PC-9 (cell line): Measurements from ENCODE around the gene ERCC4. TPM values are rescaled to one million over a fixed set of nuclear protein-coding genes. Genes with fewer than 3 reads are reported as not detected.

Experiments
- BruUV-seq: library from RNA; stranded (reverse); fragments of 400-500 nt; replicated peaks from 2 replicates; lab custom pipeline; 2021; lab: Mats Ljungman, UMichigan
- CTCF ChIA-PET: fragments of 300-600 bp; sonication (Branson Sonifier 250); formaldehyde crosslinking; loops from one replicate; lab custom pipeline; 2022; ENCODE audit warnings: antibody characterized with exemption; lab: Charles Lee
- POLR2A ChIA-PET: fragments of 300-600 bp; sonication (Branson Sonifier 250); formaldehyde crosslinking; loops from one replicate; lab custom pipeline; 2022; ENCODE audit warnings: antibody characterized with exemption; ENCODE audit not compliant: unreplicated experiment; lab: Charles Lee
- DNase-seq, 2 experiments: peaks; one replicate each; pipeline versions ENCODE4 v3.0.0 to v3.0.0-alpha.2; 2015 to 2022; ENCODE audit warnings: mixed read lengths in 1 of 2
- H2AFZ ChIP-seq: fragments of 200-600 bp; sonication (generic); 2 replicates; pipeline ENCODE4 v1.8.1; 2017; ENCODE audit warnings: antibody characterized with exemption
- H3F3A ChIP-seq: fragments of 200-600 bp; sonication (generic); 2 replicates; pipeline ENCODE4 v1.8.1; 2017; ENCODE audit warnings: antibody characterized with exemption, mild to moderate bottlenecking, low read depth; ENCODE audit not compliant: insufficient read depth
- H3K27ac ChIP-seq: fragments of 200-600 bp; sonication (generic); 2 replicates; pipeline ENCODE4 v1.6.1; 2016; ENCODE audit warnings: mixed run types
- H3K27me3 ChIP-seq: fragments of 200-600 bp; sonication (generic); 2 replicates; pipeline ENCODE4 v1.6.1; 2016; ENCODE audit warnings: low read depth, mixed run types; ENCODE audit not compliant: insufficient read depth
- H3K36me3 ChIP-seq: fragments of 200-600 bp; sonication (generic); 2 replicates; pipeline ENCODE4 v1.6.1; 2016; ENCODE audit warnings: low read depth, mixed run types
- H3K4me1 ChIP-seq: fragments of 200-600 bp; sonication (generic); replicated peaks from 2 replicates; pipeline ENCODE4 v1.6.1; 2016; ENCODE audit warnings: mixed run types; ENCODE audit not compliant: insufficient read depth
- H3K4me2 ChIP-seq: fragments of 200-600 bp; sonication (generic); 2 replicates; pipeline ENCODE4 v1.6.1; 2017; ENCODE audit warnings: mixed run types
- H3K4me3 ChIP-seq: fragments of 200-600 bp; sonication (generic); 2 replicates; pipeline ENCODE4 v1.6.1; 2016; ENCODE audit warnings: mixed run types
- H3K79me2 ChIP-seq: fragments of 200-600 bp; sonication (generic); 2 replicates; pipeline ENCODE4 v1.6.1; 2017; ENCODE audit warnings: low read depth, mixed run types
- H3K9me2 ChIP-seq: fragments of 200-600 bp; sonication (generic); 2 replicates; pipeline ENCODE4 v1.8.1; 2017; ENCODE audit warnings: mild to moderate bottlenecking; ENCODE audit not compliant: insufficient read depth
- H3K9me3 ChIP-seq: fragments of 200-600 bp; sonication (generic); 2 replicates; pipeline ENCODE4 v1.8.1; 2016; ENCODE audit warnings: low read depth; ENCODE audit not compliant: insufficient read depth
- H4K20me1 ChIP-seq: fragments of 200-600 bp; sonication (generic); 2 replicates; pipeline ENCODE4 v1.8.1; 2017; ENCODE audit not compliant: insufficient read depth
- EZH2 ChIP-seq: fragments of 200-600 bp; sonication (generic); IDR thresholded peaks from 2 replicates; pipeline ENCODE4 v1.8.0; 2017; ENCODE audit warnings: antibody characterized with exemption, low read depth
- intact Hi-C: fragments of 100-400 bp; cut with micrococcal nuclease; formaldehyde crosslinking; loops from one replicate; pipeline ENCODE4 v1.10.0; 2022; ENCODE audit not compliant: unreplicated experiment
- total RNA-seq: library from RNA; stranded (reverse); gene quantifications from 2 replicates; pipeline ENCODE4 v1.2.3, GENCODE V29; 2021
- TF ChIP-seq, protein P1 (sequence below): fragments of 200-600 bp; sonication (generic); conservative IDR thresholded peaks from 2 replicates; pipeline ENCODE4 v1.6.1; 2017; ENCODE audit warnings: mixed run types, antibody characterized with exemption, mild to moderate bottlenecking, moderate library complexity

The ERCC4 gene
- total RNA-seq, 1 experiment from 2014 or later: 17.4 TPM

GRCh38 chr16:13996778-13997288, 76.9 kb downstream of the ERCC4 start:
- Histone ChIP-seq H3K9me3 (no peaks in the 10 kb centered on the region), H3K27me3 (no peaks in the 10 kb centered on the region), H3K4me2 (no peak overlapping the region), H3K4me3 (no peak overlapping the region), H3F3A (no peaks in the 10 kb centered on the region), H3K27ac (no peak overlapping the region), H3K79me2 (no peaks in the 10 kb centered on the region), H3K4me1 (peaks cover 8% of the 10 kb centered on the region; the same call in 1 of the 2 replicates), H2AFZ (no peak overlapping the region), H3K9me2 (no peaks in the 10 kb centered on the region), H4K20me1 (no peaks in the 10 kb centered on the region), H3K36me3 (no peaks in the 10 kb centered on the region)
- ChIA-PET CTCF (interaction anchor here (0.7 kb wide), 1 partner anchor 368 kb away, joined by 9 read pairs; no protein-coding TSS in a partner anchor), POLR2A (no interaction called here)
- intact Hi-C loops: no loop called here
- no peak for DNase-seq
- TF ChIP-seq EZH2: no peak
- TF ChIP-seq, protein P1, sequence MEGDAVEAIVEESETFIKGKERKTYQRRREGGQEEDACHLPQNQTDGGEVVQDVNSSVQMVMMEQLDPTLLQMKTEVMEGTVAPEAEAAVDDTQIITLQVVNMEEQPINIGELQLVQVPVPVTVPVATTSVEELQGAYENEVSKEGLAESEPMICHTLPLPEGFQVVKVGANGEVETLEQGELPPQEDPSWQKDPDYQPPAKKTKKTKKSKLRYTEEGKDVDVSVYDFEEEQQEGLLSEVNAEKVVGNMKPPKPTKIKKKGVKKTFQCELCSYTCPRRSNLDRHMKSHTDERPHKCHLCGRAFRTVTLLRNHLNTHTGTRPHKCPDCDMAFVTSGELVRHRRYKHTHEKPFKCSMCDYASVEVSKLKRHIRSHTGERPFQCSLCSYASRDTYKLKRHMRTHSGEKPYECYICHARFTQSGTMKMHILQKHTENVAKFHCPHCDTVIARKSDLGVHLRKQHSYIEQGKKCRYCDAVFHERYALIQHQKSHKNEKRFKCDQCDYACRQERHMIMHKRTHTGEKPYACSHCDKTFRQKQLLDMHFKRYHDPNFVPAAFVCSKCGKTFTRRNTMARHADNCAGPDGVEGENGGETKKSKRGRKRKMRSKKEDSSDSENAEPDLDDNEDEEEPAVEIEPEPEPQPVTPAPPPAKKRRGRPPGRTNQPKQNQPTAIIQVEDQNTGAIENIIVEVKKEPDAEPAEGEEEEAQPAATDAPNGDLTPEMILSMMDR: no peak
- BruUV-seq: no TSS peak

- H3K9me3 ChIP-seq: no peaks in the 10 kb centered on the region
- intact Hi-C loops: no loop called here
- ChIA-PET CTCF (interaction anchor here (0.7 kb wide), 1 partner anchor 367 kb away, joined by 9 read pairs; no protein-coding TSS in a partner anchor), POLR2A (no interaction called here)
- no peaks in the 10 kb centered on the region for H3K79me2 ChIP-seq
- H3K4me2 ChIP-seq: no peak overlapping the region
- H3K9me2 ChIP-seq: no peaks in the 10 kb centered on the region
- no TSS peak for BruUV-seq
- H3K4me1 ChIP-seq: peaks cover 8% of the 10 kb centered on the region; the same call in 1 of the 2 replicates
- no peak overlapping the region for H3K4me3 ChIP-seq
- no peak overlapping the region for H2AFZ ChIP-seq
- no peak for DNase-seq
- H3F3A ChIP-seq: no peaks in the 10 kb centered on the region
- H3K36me3 ChIP-seq: no peaks in the 10 kb centered on the region
- H3K27me3 ChIP-seq: no peaks in the 10 kb centered on the region
- TF ChIP-seq, protein P1: no peak
- TF ChIP-seq EZH2: no peak
- H4K20me1 ChIP-seq: no peaks in the 10 kb centered on the region
- H3K27ac ChIP-seq: no peak overlapping the region
Observed at GRCh38 chr16:13997526-13997925, 77.6 kb downstream of the ERCC4 start.

DNA sequence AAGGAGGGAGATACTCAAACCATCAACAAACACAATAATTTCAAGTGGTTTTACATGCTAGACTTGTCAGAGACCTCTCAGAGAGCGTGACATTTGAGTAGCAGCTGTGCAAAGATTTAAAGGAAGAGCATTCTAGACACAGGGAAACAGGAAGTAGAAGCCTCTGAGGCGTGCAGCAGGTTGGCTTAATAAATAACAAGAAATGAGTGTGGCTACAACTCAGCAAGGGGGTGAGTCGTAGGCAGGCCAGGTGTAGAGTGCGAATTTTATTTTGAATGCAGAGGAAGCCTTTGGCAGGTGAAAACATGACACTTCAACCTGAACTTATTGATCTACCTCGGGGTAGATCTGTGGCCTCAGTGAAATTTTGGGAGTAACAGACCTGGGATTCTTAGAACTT, 78.0 kb downstream of the ERCC4 start:
- no peaks in the 10 kb centered on the region for H3K27me3 ChIP-seq
- POLR2A ChIA-PET: no interaction called here
- H3K36me3 ChIP-seq: no peaks in the 10 kb centered on the region
- TF ChIP-seq EZH2: no peak
- TF ChIP-seq, protein P1: no peak
- intact Hi-C loops: no loop called here
- CTCF ChIA-PET: no interaction called here
- H3K79me2 ChIP-seq: no peaks in the 10 kb centered on the region
- H3K4me2 ChIP-seq: no peak overlapping the region
- no peaks in the 10 kb centered on the region for H3F3A ChIP-seq
- H3K9me2 ChIP-seq: no peaks in the 10 kb centered on the region
- H2AFZ ChIP-seq: no peak overlapping the region
- H3K27ac ChIP-seq: no peak overlapping the region
- peak in 1 of 2 experiments; percentile 40 for DNase-seq
- H4K20me1 ChIP-seq: no peaks in the 10 kb centered on the region
- H3K9me3 ChIP-seq: no peaks in the 10 kb centered on the region
- peaks cover 12% of the 10 kb centered on the region for H3K4me1 ChIP-seq
- BruUV-seq: no TSS peak
- no peak overlapping the region for H3K4me3 ChIP-seq
